AG04450 (cell line): Measurements from ENCODE around the gene KMT2D. TPM values are rescaled to one million over a fixed set of nuclear protein-coding genes. Genes with fewer than 3 reads are reported as not detected.

ENCODE experiments used
- CTCF ChIA-PET: fragments of 300-600, 350-600 bp; formaldehyde crosslinking; extraction: SDS; loops from one replicate; lab custom pipeline; 2022; ENCODE audit warnings: antibody characterized with exemption, inconsistent platforms; lab: Charles Lee
- POLR2A ChIA-PET: fragments of 350-600 bp; formaldehyde crosslinking; extraction: SDS; loops from one replicate; lab custom pipeline; 2021; ENCODE audit warnings: antibody characterized with exemption, inconsistent platforms; lab: Yijun Ruan, JAX
- DNase-seq: peaks from one replicate; pipeline ENCODE4 v3.0.0-alpha.2; 2011; ENCODE audit warnings: low read depth, low spot score
- H3K27ac ChIP-seq: one replicate; pipeline ENCODE4 v1.5.1; 2012; ENCODE audit warnings: low read depth, low read length, control low read depth
- H3K27me3 ChIP-seq: one replicate; pipeline ENCODE4 v1.6.0; 2012; ENCODE audit warnings: low read length; ENCODE audit not compliant: control insufficient read depth, insufficient read depth
- H3K4me3 ChIP-seq: 2 replicates; pipeline ENCODE4 v1.5.1; 2011; ENCODE audit warnings: mild to moderate bottlenecking, low read depth, low read length, control low read depth
- H3K9me3 ChIP-seq: 2 replicates; pipeline ENCODE4 v1.5.1; 2012; ENCODE audit warnings: low read length; ENCODE audit not compliant: control insufficient read depth, insufficient read depth
- CTCF ChIP-seq: IDR thresholded peaks from 2 replicates; pipeline ENCODE4 v1.5.1; 2011; ENCODE audit warnings: low read depth, low read length, control low read depth, inconsistent platforms
- polyA plus RNA-seq: library from polyadenylated mRNA; depleted of rRNA; stranded (reverse); fragments of >200 nt; gene quantifications from 2 replicates; pipeline ENCODE4 v1.2.3, GENCODE V29; 2011

The KMT2D gene
- polyA plus RNA-seq, 1 experiment, result 8.9 TPM

DNA sequence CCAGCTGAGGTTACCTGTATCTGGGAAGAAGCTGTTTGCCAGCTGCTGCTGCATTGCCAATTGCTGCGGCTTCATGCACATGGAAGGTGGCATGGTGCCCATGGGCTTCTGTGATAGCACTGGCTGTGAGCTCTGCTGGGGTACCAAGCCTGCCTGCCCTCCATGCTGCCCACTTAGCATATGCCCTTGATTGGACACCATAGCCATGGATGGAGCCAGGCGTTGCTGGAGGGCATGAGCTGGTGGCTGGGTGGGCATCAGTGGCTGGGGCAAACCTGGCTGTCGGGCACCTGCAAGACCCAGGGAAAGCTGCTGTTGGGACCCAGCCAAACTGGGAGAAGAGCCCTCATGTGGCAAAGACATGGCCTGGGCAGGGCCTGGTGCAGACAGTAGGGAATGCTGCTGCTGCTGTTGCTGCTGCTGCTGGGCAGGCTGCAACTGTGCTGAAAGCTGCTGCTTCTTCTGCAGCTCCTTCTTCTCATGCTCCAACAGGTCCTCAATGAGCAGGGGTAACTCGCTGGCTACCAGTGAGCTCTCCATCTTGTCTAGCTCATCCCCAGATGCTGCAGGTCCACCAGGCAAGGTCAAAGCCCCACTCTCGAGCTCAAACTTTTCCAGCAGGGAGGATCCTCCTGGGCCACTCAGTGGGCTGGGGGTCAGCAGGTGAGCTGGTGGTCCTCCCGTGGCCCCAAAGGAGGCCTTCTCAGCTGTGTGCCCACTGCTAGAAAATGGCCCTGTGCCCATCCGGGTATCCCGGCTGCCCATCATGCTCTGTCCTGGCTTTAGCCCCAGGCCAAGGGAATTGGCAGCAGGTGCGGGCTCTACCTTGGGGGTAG lies 23.3 kb downstream of the KMT2D start:
- POLR2A ChIA-PET, result interaction anchor here (0.6 to 1.0 kb wide), 2 partner anchors 18 to 110 kb away, joined by 3 to 16 read pairs; no protein-coding TSS in a partner anchor
- H3K4me3 ChIP-seq, result no peak overlapping the region
- no peak for TF ChIP-seq CTCF
- CTCF ChIA-PET, result interaction anchor here (1.3 kb wide), 1 partner anchor 51 kb away, joined by 3 read pairs; no protein-coding TSS in a partner anchor
- H3K9me3 ChIP-seq, result no peaks in the 10 kb centered on the region
- H3K27me3 ChIP-seq, result no peaks in the 10 kb centered on the region
- DNase-seq, result no peak
- H3K27ac ChIP-seq, result no peak overlapping the region

GRCh38 chr12:49036029-49036428 lies 24.6 kb downstream of the KMT2D start:
- no peak for TF ChIP-seq CTCF
- Histone ChIP-seq H3K27me3 (no peaks in the 10 kb centered on the region), H3K4me3 (no peak overlapping the region), H3K27ac (no peak overlapping the region), H3K9me3 (no peaks in the 10 kb centered on the region; the same call in 1 of the 2 replicates)
- POLR2A ChIA-PET, result interaction anchor here (0.6 to 0.7 kb wide), 2 partner anchors 12 to 196 kb away, joined by 3 to 6 read pairs; no protein-coding TSS in a partner anchor
- DNase-seq, result no peak
- CTCF ChIA-PET, result interaction anchor here (1.3 kb wide), 1 partner anchor 52 kb away, joined by 3 read pairs; no protein-coding TSS in a partner anchor

- no peak for TF ChIP-seq CTCF
- H3K27me3 ChIP-seq, result no peaks in the 10 kb centered on the region
- CTCF ChIA-PET, result no interaction called here
- no peak overlapping the region for H3K4me3 ChIP-seq
- H3K9me3 ChIP-seq, result no peaks in the 10 kb centered on the region; the same call in 1 of the 2 replicates
- POLR2A ChIA-PET, result interaction anchor here (0.6 kb wide), 1 partner anchor 31 kb away, joined by 4 read pairs; no protein-coding TSS in a partner anchor
- DNase-seq, result no peak
- H3K27ac ChIP-seq, result no peak overlapping the region
Observed at GRCh38 chr12:49034286-49034622, 26.3 kb downstream of the KMT2D start.

DNA sequence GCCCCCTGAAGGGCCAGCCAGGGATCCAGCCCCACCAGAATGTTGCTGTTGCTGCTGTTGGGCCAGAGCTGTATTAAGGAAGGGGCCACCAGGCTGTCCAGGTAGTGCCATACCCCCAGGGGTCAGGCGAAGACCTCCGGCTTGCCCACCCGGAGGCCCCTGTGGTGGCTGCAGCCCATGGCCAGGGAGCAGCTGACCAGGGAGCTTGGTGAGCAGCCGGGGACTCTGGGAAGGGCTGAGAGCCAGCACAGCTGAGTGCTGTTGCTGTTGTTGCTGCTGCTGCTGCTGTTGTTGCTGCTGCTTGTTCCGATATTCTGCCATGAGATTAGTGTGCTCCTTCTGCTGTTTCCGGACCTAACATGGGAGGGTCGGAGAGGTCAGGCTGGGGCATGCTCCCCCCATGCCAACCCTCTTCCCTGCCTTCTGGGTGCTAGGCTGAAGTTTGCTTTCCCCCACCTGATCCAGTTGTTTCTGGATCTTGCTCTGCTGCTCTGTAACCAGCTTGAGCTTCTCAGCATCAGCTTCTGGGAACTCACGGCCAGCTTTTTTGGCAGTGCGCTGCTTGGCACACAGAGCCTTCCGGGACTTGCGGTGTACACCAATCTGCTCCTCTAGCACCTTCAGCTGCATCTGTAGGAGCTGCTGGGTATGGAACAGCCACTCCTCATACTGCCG lies 26.8 kb downstream of the KMT2D start:
- no peaks in the 10 kb centered on the region for H3K27me3 ChIP-seq
- no peak for TF ChIP-seq CTCF
- no peak for DNase-seq
- H3K9me3 ChIP-seq, result no peaks in the 10 kb centered on the region; the same call in 1 of the 2 replicates
- POLR2A ChIA-PET, result interaction anchor here (0.6 to 0.8 kb wide), 2 partner anchors 14 to 31 kb away, joined by 4 read pairs; no protein-coding TSS in a partner anchor
- CTCF ChIA-PET, result no interaction called here
- H3K27ac ChIP-seq, result peak overlapping the region; percentile 11
- H3K4me3 ChIP-seq, result no peak overlapping the region
